ENCODE data around the gene MVB12B.

DNA sequence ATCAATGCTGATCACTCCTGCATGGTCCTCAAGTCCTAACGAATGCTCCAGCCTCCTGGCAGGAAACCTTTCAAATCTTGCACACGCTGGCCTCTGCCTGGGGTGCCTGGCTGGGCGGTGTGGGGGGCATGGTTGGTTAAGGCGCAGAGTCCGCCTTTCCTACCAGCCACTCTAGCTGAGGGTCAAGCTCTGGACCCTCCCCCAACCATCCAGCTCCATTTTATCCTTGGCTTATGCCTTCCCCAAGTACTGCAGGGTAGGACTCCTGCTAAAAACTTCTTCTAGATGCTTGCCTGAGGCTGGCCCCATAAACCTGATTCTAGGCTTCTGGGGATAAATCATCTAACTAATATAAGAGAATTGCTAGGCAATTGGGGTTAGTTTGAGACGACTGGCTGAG is 808 bp upstream of the MVB12B start:
- TF ChIP-seq YY1 (IDR thresholded peaks at IDR 0.05; ENCODE audit: insufficient read depth, insufficient read length): no peak
- no peak for TF ChIP-seq ZNF274 (IDR thresholded peaks at IDR 0.05; ENCODE audit: low read depth, low read length)
- TF ChIP-seq SUZ12 (IDR thresholded peaks at IDR 0.05; ENCODE audit: extremely low read depth, insufficient read depth, insufficient read length): no peak
